AG10803 (cell line): Measurements from ENCODE around the gene CTBP2.

Experiments
- DNase-seq: peaks from one replicate; pipeline ENCODE4 v3.0.0; 2010; ENCODE audit warnings: low read depth
- H3K4me3 ChIP-seq: 2 replicates; pipeline ENCODE4 v1.5.1; 2011; ENCODE audit warnings: mild to moderate bottlenecking, low read length, control low read depth
- TF ChIP-seq, protein P1 (sequence below): conservative IDR thresholded peaks from 2 replicates; pipeline ENCODE4 v1.5.1; 2011; ENCODE audit warnings: mild to moderate bottlenecking, low read length, control low read depth, inconsistent platforms

The CTBP2 gene

DNA sequence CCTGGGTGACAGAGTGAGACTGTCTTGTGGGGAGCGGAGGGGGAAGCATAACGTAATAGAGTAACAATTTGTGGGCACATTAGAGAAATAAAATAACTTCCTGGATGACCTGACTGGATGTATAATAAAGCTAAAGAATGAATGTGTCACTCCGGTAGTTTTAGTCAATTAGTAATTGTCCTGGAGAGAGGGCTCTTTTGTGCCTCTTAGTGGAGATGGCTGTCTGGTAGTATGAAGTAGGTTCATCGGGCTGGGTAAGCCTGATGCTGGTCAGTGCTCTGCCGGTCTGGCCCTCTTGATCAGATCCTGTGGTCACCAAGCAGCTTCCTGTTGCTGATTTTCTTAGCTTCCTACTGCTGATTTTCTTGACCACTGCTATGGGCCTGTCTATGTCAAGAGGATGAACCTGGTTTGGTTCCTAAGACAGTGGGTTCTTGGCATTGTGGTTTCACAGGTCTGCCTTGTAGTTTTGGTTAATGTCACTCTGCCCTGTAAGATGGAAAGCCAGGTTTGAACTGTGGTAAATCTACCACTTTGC lies 184.3 kb downstream of the CTBP2 start:
- TF ChIP-seq, protein P1, sequence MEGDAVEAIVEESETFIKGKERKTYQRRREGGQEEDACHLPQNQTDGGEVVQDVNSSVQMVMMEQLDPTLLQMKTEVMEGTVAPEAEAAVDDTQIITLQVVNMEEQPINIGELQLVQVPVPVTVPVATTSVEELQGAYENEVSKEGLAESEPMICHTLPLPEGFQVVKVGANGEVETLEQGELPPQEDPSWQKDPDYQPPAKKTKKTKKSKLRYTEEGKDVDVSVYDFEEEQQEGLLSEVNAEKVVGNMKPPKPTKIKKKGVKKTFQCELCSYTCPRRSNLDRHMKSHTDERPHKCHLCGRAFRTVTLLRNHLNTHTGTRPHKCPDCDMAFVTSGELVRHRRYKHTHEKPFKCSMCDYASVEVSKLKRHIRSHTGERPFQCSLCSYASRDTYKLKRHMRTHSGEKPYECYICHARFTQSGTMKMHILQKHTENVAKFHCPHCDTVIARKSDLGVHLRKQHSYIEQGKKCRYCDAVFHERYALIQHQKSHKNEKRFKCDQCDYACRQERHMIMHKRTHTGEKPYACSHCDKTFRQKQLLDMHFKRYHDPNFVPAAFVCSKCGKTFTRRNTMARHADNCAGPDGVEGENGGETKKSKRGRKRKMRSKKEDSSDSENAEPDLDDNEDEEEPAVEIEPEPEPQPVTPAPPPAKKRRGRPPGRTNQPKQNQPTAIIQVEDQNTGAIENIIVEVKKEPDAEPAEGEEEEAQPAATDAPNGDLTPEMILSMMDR = no peak
- DNase-seq = no peak
- H3K4me3 ChIP-seq = no peak overlapping the region

DNA sequence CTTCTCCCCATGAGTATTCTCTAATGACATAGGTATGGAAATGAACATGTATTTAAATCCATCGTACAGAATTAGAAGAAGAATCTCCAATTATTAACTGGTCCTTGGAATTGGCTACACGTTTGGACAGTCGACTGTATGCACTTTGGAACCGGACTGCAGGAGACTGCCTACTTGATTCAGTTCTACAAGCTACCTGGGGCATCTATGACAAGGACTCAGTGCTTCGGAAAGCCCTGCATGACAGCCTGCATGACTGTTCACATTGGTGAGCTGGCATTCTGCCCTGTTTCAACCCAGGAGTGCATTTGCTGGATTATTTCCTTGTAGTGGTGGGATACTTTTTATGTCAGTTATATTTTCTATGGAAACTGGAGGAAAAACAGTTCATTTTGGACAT lies 186.2 kb downstream of the CTBP2 start:
- H3K4me3 ChIP-seq = no peak overlapping the region
- no peak for DNase-seq
- TF ChIP-seq, protein P1 = no peak

DNA sequence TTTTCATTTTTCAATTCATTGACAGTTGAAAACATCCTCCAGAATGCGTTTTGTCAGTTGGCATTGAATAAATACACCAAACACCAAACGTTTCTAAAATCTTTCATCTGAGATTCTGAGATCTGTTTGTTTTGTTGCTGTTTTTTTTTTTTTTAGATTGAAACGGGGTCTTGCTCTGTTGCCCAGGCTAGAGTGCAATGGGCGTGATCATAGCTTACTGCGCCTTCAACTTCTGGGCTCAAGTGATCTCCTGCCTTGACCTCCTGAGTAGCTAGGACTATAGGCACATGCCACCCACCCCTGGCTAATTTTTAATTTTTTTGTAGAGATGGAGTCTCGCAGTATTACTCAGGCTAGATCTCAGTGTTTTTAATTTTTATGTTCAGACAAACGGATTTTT lies 187.7 kb downstream of the CTBP2 start:
- no peak for DNase-seq
- TF ChIP-seq, protein P1 = no peak
- no peak overlapping the region for H3K4me3 ChIP-seq

DNA sequence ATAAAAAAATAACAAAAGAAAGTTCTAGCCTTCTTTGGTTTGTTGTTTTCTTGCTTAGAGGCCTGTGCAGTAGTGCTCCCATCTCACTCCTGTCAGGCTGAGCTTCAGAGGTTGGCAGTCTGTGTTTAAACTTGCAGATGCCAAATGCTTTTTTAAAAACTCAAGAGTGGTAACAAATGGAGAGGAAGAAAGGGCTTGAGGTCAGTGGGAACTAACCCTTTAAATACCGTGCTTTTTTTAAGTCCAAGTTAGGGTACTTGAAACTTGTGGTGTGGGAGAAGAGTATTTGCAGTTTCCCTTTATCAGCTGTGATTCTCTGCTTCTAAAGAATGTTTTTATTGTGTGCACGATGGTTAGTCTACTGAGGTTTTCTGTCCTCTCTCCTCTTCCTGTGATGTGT lies 189.1 kb downstream of the CTBP2 start:
- no peak for DNase-seq
- H3K4me3 ChIP-seq = no peak overlapping the region
- TF ChIP-seq, protein P1 = no peak

DNA sequence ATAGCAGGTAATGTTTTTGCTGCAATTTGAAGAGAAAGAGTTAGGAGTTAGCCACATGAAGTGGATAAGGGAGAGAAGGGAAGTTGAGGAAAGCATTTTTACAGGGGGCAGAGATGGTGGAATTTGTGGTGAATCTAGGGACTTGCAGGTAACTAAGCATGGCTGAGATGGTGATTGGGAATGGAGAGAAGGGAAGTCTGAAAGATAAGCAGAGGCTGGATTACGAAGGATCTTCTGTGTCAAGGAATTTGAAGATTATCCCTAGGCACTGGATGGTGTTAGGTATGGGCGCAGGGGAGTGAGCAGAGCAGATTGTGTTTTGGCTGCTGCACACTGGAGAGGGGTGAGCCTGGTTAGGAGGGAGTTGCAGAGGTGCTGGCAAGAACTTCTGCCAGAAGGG lies 193.1 kb downstream of the CTBP2 start:
- TF ChIP-seq, protein P1 = no peak
- H3K4me3 ChIP-seq = no peak overlapping the region
- DNase-seq = no peak

DNA sequence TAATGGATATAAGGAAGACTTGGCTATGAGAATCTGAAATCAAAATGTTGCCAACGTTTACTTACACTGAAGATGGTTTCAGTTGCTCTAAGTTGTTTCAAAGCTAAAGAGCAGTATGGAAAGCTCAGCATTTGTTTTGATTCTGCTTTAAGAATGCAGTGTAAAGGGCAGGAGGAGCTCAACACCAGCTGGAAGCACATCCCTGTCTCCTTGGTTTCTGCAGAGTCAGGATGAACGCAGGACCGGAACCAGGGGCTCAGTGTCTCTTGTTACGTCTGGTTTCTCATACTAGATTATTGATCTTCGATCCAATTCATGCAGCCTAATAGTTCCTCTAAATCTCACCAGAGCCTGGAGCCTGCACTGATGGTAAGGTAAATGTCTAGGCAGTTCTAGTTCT lies 194.4 kb downstream of the CTBP2 start:
- no peak for DNase-seq
- TF ChIP-seq, protein P1 = no peak

DNA sequence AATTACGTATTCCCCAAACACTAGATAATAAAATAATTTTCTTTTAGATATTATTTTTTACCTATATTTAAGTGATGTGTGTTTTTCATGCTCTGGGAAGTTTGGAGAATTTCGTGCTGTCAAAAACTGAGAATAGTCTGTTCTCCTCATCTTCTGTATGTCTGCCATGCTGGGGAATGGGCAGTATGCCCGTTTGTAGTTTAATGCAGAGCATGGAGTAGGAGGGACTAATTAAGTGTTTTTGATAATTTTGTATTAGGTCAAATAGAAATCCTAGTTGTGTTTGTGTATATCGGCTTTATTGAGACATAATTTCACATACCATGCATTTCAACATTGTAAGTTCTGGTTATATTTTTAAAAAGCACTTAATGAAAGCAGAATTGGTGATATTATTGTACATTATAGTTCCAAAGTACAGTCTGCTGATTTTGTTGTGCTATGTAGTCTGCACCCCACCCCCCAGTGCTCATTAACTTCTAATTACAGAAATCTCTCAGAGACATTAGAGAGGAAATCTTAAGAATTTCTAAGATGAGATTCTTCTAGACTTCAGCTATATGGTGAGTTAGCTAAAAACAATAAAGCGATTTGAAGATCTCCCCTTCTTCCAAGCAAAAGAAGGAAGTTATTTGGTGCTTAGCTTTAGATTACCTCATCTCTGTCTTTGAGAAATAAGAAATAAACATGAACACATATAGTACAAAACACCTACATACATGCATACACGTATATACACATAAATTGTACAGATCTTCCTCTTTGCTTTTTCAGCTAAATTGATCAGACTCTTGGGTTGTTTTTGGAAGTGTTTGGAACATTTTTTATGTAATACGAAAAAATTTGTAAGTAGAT lies 196.3 kb downstream of the CTBP2 start:
- DNase-seq = no peak
- H3K4me3 ChIP-seq = no peak overlapping the region

More for the DNA sequence above, 194.4 kb downstream of the CTBP2 start:
- H3K4me3 ChIP-seq = no peak overlapping the region

More for the DNA sequence above, 196.3 kb downstream of the CTBP2 start:
- TF ChIP-seq, protein P1 = no peak
